ENCODE measurements around the gene FGF1. TPM values are rescaled to one million over a fixed set of nuclear protein-coding genes. Genes with fewer than 3 reads are reported as not detected.
A peak's percentile ranks its signal among the peaks of the same experiment; 100 is the strongest.

Gene FGF1
- total RNA-seq, 6 experiments from 2014 or later, result 0.12 to 0.56 (median 0.42) TPM; not detected in 1

DNA sequence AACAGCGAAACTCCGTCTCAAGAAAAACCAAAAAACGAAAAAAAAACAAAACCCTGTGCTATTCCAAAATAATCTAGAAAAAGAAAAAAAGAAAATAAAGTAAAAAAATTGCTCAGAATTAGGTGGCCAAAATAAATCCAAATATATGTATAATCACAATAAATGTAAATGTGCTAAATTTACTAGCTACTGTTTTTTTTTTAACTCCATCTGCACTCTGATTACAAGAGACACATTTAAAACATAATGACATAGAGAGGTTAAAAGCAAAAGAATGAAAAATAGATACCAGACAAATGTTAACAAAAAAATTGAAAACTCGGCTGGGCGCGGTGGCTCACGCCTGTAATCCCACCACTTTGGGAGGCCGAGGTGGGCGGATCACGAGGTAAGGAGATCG, 66.1 kb downstream of the FGF1 start:
- intact Hi-C loops (cut with DNase I), result no loop called here
- Histone ChIP-seq H3K36me3 (no peaks in the 10 kb centered on the region), H3K4me1 (no peaks in the 10 kb centered on the region), H3K9me3 (no peaks in the 10 kb centered on the region), H3K4me3 (no peak overlapping the region), H3K27ac (no peak overlapping the region), H3K27me3 (no peaks in the 10 kb centered on the region)
- 87% methylated on average over 10 of the region's 11 CpGs for WGBS (ENCODE audit: insufficient coverage, low coverage, low lambda C conversion rate, missing lambda C conversion rate)
- TF ChIP-seq, protein P1, sequence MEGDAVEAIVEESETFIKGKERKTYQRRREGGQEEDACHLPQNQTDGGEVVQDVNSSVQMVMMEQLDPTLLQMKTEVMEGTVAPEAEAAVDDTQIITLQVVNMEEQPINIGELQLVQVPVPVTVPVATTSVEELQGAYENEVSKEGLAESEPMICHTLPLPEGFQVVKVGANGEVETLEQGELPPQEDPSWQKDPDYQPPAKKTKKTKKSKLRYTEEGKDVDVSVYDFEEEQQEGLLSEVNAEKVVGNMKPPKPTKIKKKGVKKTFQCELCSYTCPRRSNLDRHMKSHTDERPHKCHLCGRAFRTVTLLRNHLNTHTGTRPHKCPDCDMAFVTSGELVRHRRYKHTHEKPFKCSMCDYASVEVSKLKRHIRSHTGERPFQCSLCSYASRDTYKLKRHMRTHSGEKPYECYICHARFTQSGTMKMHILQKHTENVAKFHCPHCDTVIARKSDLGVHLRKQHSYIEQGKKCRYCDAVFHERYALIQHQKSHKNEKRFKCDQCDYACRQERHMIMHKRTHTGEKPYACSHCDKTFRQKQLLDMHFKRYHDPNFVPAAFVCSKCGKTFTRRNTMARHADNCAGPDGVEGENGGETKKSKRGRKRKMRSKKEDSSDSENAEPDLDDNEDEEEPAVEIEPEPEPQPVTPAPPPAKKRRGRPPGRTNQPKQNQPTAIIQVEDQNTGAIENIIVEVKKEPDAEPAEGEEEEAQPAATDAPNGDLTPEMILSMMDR (IDR thresholded peaks at IDR 0.05), result no peak
- no peak for TF ChIP-seq POLR2A (IDR thresholded peaks at IDR 0.05)
- no peak for DNase-seq
- ATAC-seq, result no peak

DNA sequence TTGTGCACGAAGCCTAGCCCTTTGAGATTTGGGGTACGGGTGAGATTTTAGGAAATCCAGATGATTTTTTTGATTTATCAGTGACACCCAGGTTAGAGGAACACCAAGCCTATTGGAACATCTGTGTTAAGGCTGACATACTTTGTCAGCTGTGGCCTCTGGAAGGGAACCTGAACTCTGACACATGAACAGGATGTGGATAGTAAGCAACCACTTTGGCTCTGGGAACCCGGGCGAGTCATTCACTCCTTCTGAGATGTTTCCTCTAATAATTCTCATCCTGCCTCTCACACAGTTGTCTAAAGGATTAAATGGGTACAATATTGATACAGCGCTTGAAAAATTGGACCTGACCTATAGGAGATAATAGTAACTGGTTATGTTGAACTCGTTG, 67.8 kb downstream of the FGF1 start:
- 55% methylated on average over 6 of the region's 6 CpGs for WGBS (ENCODE audit: insufficient coverage, low coverage, low lambda C conversion rate, missing lambda C conversion rate)
- Histone ChIP-seq H3K27me3 (no peaks in the 10 kb centered on the region), H3K27ac (no peak overlapping the region), H3K9me3 (no peaks in the 10 kb centered on the region), H3K4me1 (no peaks in the 10 kb centered on the region), H3K4me3 (no peak overlapping the region), H3K36me3 (no peaks in the 10 kb centered on the region)
- peak in 3 of 4 donors; percentile 25 to 53 (median 43) for ATAC-seq
- no peak for DNase-seq
- TF ChIP-seq, protein P1 (IDR thresholded peaks at IDR 0.05), result no peak
- TF ChIP-seq POLR2A (IDR thresholded peaks at IDR 0.05), result no peak
- intact Hi-C loops (cut with DNase I), result no loop called here

DNA sequence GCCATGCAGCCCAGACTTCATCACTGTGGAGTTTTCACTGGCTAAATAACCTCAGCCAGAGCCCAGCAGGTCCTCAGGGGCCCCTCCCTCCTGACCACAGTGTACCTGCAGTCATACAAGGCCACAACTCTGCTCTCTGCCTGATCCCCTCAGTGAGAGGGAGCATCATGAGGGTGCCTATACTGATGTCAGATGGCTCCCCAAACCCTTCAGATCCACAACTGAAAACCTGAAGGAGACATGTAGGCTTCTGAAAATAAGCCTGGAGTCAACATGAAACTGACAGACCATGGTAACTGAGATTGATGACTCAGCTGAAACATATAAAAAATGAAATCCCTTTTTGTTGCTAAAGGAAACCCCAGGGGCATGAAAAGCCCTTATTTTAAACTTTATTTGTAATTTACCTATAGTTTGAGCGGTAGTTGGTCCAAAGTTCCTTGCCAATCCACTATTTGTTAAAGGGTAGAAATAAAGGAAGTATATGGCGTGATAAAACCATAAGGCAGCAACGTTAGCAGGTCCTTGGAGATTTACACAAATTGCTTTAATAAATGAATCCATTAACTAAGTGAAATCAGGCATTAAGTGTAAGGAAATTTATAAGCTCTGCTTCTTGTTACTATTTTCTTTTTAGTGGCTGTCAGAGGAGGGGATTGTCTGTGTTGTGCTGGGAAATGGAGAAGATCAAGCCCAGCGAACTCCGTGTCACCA, 68.3 kb downstream of the FGF1 start:
- Histone ChIP-seq H3K9me3 (no peaks in the 10 kb centered on the region), H3K36me3 (no peaks in the 10 kb centered on the region), H3K27me3 (no peaks in the 10 kb centered on the region), H3K27ac (no peak overlapping the region), H3K4me1 (no peaks in the 10 kb centered on the region), H3K4me3 (no peak overlapping the region)
- TF ChIP-seq, protein P1 (IDR thresholded peaks at IDR 0.05), result no peak
- intact Hi-C loops (cut with DNase I), result no loop called here
- DNase-seq, result no peak
- no peak for ATAC-seq
- 87% methylated on average over 5 of the region's 5 CpGs for WGBS (ENCODE audit: insufficient coverage, low coverage, low lambda C conversion rate, missing lambda C conversion rate)

DNA sequence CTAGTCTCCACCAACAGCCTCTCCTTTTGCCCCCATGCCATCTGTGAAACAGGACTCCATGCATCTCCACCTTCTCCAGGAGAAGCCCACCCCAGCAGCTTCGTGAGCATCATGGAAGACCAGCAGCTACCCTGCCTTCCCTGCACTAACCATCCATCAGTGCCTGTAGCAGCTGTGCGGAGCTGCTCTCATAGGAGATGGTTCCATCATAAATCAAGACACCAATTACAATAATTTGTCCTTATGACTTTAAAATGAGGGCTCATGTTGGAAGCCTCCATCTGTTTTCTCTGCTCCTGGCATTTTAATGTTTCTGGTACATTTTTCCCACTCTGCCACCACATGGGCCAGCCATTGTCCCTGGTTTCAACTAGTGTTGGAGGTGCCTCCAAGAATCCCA, 69.9 kb downstream of the FGF1 start:
- Histone ChIP-seq H3K9me3 (no peaks in the 10 kb centered on the region), H3K27me3 (no peaks in the 10 kb centered on the region), H3K27ac (no peak overlapping the region), H3K4me3 (no peak overlapping the region), H3K36me3 (no peaks in the 10 kb centered on the region), H3K4me1 (peaks cover 0 to 2% (median 0%) of the 10 kb centered on the region in 4 donors)
- ATAC-seq (no peak), DNase-seq (no peak)
- TF ChIP-seq, protein P1 (IDR thresholded peaks at IDR 0.05), result no peak
- no peak for TF ChIP-seq POLR2A (IDR thresholded peaks at IDR 0.05)
- intact Hi-C loops (cut with DNase I), result no loop called here
- 67% methylated on average over 1 of the region's 2 CpGs for WGBS (ENCODE audit: insufficient coverage, low coverage, low lambda C conversion rate, missing lambda C conversion rate)
